GM21423 (cell line): Measurements from ENCODE around the gene FBLN2.

Experiments
- ATAC-seq: cut with Tn5 transposase; IDR thresholded peaks from one replicate; pipeline ENCODE4 v1.9.1; 2021; ENCODE audit warnings: mild to moderate bottlenecking, moderate library complexity; ENCODE audit not compliant: unreplicated experiment

FBLN2 gene

GRCh38 chr3:13636874-13637273 lies 87.9 kb downstream of the FBLN2 start:
- no peak for ATAC-seq

GRCh38 chr3:13637311-13637891 lies 88.5 kb downstream of the FBLN2 start:
- ATAC-seq: no peak

DNA sequence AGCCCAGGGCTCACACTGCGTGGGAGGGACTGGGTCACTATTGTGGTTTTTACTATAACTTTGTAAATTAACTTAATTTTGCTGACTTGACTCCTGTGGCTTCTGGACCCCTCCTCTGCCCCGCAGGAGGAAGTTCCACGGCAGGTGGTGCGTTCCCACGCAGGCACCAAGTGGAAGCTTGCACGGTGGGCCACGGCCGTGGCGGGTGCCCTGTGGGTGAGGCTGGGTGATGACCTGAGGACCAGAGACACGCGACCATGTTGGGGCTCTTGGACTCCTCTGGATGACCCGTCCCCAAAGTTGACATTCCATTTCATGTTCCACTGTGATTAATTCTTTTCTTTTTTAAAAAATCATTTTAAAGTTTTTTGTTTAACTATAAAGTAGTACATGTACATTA lies 89.0 kb downstream of the FBLN2 start:
- ATAC-seq: no peak

GRCh38 chr3:13638927-13639326 lies 90.0 kb downstream of the FBLN2 start:
- ATAC-seq: no peak

DNA sequence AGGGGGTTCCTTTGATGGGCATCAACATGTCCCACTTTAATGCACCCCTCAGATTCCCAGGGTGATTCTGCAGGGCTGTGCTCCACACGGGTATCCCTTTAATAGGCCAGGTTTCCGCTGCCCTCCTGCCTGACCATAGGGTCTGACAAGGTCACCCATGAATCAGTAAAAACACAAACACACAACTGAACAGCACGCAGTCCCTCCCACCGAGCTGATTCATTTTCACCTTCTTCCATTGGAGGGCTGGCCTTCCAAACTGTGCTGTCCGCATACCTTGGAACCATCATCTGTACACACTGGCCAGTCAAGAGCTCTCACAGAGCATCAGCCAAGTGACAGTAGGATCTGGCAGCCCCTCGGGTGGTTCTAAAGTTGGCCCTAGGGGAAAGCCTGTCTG lies 93.7 kb downstream of the FBLN2 start:
- no peak for ATAC-seq

- no peak for ATAC-seq
Observed at GRCh38 chr3:13644341-13645117, 95.6 kb downstream of the FBLN2 start.

- ATAC-seq: no peak
Observed at GRCh38 chr3:13645801-13646637, 97.1 kb downstream of the FBLN2 start.

DNA sequence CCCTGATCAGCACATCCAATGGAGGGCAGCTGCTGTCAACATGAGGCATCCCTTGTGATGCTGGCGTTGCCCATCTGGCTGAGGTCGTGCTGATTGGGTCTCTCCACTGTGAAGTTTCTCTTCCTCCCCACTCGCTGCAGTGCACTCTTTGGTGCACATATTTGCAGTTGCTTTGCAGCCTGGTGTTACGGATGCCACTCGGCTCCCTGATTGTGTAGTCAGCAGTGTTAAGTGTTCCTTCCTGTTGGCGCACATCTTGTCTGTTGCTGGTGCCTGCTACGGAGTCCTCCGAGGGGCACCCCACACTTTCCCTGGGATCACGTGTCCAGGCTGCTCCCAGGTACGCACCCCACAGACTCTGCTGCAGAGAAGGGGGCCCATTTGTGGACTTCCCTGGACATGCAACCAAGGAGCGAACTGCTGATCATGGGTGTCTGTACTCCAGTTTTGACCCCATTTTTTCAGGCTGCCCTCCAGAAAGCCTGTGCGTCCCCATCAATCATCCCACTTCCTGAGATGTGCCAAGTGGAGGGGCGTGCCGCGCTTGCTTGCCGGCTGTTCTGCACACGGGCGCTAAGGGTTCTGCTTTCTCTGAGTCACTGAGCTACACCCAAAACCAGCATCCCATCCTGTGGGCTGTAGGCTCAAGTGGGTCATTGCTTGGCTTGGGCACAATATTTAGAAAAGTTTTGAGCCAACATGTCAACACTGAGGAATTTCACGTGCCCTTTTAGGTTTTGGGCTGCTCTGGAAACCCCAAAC lies 98.6 kb downstream of the FBLN2 start:
- no peak for ATAC-seq

DNA sequence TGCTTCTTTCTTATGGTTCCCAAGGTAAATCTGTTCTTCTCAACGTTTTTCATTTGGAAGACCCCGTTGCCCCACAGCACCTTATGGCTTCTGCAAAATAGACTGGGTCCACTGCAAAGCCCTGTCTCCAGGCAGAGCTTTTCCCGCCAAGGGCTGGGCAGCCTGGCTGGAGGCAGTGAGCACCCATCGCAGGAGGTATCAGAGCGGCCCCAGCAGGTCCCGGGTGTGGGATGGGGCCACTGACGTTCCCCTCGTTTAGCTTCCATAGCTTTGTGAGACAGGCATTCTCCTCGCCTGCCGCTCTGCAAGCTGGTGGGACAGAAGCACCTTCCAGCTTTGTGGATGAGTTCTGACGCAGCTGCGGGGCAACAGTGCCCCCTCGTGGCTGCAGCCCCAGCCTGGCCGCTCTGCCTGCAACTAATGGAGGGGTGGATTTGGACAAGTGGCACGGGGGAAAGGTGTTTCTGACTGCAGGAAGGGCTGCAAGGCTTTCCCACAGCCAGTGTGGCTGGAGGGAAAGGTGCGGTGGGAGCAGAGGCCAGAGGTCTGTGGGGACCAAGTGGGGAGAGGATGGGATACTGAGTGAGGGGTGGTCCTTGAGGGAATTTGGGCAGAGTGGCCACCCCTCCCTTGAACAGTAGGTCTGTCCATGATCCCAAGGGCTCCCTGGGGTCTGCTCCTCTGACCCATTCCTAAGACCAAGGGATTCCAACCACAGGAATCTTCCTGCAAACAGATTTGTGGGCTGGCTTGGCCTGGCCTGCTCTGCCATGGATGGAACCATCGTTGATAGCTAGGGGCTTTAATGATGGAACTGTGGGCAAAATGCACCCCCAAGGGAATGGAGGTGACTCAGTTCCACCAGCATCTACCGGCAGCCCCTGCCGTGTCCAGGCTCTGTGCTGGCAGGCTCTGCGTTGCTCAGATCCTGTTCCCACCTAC lies 99.4 kb downstream of the FBLN2 start:
- no peak for ATAC-seq

DNA sequence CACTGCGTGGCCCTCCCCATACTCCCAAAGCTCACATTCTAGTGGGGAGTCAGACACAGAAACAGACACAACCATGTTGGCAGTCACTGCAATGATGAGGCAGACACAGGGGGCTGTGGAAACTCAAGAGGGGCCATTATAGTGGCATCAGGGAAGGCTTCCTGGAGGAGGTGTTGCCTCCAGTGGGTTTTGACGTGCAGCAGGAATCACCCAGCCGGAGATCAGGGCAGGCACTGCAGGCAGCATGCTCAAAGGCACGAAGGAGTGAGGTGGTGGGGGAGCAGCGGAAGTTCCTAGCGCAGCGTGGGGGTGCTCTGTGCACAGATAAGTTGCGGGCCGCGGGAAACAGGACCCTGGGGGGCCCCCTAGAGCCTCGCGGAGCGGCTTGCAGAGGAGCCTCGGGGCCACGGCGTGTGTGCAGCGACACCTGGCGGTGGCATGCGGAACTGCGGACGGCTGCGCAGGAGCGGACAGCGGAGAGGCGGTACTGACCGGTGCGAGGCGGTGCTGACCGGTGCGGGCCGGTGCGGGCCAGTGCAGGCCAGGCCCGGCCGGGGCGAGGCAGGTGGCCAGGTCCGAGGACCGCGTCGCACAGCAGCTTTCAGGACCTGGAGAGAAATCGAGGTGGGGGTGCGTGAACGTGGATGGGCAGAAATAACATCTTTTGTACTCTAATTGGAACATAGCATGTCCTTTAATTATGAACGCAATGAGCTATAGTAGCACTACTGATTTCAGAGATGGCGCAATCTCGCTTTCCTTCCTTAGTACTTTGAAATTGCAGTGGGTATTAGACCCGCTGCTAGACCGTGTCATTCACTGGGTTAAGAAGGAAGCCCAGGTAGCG lies 101.5 kb downstream of the FBLN2 start:
- ATAC-seq: peak; percentile 59

GRCh38 chr3:13651057-13651400 lies 102.1 kb downstream of the FBLN2 start:
- ATAC-seq: no peak

DNA sequence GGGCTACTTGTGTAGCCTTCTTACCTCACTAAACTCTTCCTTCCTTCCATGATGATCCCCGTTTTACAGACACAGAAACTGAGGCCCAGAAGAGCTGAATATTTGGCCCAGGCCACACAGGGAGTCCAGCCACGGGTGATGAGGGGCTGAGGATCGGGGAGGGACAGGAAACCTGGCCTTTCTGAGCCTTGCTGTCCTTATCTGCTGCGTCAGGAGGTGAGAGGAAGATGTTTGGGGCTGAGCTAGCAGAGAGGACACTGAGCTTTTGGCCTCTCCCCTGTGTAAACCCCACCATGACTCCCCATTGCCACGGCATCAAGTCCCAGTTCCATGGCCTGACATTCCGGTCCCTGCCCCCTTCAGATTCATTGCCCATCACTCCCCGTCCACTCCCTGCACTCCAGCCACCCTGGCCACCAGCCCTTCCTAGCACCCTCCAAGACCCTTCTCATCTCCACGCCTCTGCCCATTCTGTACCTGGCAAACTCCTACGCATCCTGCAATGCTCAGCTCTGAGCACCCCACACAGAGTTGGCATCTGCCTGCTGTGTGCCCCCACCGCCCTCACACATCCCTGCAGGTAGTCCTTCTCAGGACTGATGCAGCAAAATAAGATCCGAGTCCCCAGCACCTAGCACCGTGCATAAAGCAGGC lies 103.0 kb downstream of the FBLN2 start:
- no peak for ATAC-seq

DNA sequence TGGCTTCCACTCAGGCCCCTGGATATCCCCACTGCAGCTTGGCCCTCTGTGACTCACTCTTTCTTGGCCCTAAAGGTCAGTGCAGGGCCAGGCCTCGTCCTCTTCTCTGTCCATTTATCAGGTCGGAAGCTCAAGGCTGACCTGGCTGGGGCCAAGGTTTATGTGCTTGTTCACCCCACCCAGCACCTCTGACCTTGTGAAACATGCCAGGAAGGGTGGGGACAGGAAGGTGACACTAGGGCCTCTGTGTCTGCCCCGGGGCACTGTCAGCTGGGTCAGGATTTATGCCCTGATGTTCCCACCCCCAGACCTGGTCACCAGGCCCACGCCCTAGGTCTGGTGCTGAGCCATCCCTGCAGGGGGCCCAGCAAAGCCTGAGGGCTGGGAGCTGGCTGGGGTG lies 103.8 kb downstream of the FBLN2 start:
- ATAC-seq: no peak

DNA sequence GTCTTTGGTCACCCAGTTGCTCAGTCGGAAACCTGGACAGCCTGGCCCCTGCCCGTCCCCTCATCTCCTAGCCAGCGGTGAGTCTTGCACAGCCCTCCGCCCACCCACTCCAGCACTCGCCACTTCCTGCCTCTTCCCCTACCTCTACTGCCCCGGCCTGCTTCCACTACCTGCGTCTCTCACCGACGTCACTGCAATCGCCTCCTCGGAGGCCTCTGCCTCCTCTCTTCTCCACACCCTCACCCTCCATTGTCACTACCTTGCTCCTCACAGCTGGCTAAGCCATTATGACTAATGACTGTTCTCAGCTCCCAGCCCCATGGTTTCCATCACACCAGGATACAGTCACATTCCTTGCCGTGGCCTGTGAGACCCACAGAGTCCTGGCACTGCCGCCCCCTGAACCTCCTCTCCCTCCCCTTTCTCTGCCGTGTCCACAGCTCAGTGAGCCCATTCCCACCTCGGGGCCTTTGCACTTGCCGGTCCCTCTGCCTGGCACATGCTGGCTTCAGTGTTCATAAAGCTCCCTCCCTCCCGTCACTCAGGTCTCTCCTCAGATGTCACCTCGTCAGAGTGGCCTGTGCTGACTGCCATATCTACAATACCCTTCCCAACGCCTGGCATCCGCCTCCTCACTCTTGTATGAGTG lies 104.8 kb downstream of the FBLN2 start:
- no peak for ATAC-seq

GRCh38 chr3:13654330-13655060 lies 105.6 kb downstream of the FBLN2 start:
- ATAC-seq: no peak

- ATAC-seq: no peak
Observed at GRCh38 chr3:13655061-13655913, 106.4 kb downstream of the FBLN2 start.
